Measurements from ENCODE around the gene UBE3B.
A peak's percentile ranks its signal among the peaks of the same experiment; 100 is the strongest.

The UBE3B gene

DNA sequence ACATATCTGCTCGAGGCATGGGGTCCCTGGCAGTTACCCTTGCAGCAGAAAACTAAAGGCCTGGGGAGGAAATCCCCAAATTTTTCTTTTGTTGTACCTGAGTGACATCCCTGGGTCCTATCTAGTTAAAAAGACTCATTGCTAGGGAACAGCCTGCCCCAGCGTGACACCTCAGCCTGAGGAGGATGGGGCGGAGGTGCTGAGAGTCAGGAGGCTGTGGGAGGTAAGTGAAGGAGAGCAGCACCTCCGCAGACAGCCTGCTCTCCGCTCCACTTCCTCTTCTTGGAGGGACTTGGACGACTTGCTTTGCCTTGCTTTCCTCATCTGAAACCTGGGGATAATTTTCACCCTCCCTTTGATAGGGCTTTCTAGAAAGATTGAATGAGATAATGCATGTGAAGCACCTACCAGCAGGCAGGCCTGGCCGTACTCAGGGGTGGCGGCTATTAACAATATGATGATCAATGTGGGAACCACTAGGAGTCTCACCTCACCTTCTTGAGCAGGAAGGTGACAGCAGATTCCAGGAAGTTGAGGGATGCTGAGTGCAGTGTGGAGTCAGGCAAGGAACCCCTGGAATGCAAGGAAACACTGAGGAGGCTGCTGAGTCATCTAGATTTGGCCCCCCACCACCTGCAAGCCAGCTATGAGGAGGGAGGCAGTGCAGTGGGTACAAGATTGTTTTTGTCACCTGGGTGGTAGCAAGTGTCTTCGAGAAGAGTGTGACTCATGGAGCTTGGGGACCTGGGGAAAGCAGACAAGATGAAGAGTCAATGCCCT, 23.2 kb downstream of the UBE3B start:
- Histone ChIP-seq H3K9me3 (ENCODE audit: insufficient read depth, low read depth, low read length) (no peaks in the 10 kb centered on the region), H3K4me1 (ENCODE audit: insufficient read depth, low read length) (no peaks in the 10 kb centered on the region), H3K36me3 (ENCODE audit: insufficient read depth, low read length) (peaks cover 80% of the 10 kb centered on the region), H3K27me3 (ENCODE audit: insufficient read depth, low read length) (no peaks in the 10 kb centered on the region), H3K27ac (ENCODE audit: low read depth, low read length) (no peak overlapping the region), H3K4me3 (ENCODE audit: low read length) (no peak overlapping the region), H3K9ac (ENCODE audit: low read depth, low read length) (no peak overlapping the region)
- 84% methylated on average over 9 of the region's 9 CpGs for WGBS

DNA sequence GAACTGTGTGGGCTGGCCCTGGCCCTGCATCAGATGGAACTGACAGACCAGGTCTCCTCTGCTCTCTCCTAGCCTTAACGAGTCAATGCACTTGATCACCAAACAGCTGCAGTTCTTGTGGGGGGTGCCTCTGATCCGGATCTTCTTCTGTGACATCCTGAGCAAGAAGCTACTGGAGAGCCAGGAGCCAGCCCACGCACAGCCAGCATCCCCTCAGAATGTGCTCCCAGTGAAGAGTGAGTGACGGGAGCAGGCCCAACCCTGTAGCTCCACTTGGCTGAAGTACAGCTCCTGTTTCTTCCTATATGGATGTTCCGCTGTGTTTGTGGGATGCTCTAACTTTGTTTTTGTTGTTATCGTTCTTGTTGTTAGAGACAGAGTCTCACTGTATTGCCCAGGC, 23.9 kb downstream of the UBE3B start:
- Histone ChIP-seq H3K27me3 (ENCODE audit: insufficient read depth, low read length) (no peaks in the 10 kb centered on the region), H3K9ac (ENCODE audit: low read depth, low read length) (no peak overlapping the region), H3K36me3 (ENCODE audit: insufficient read depth, low read length) (peaks cover 80% of the 10 kb centered on the region), H3K9me3 (ENCODE audit: insufficient read depth, low read depth, low read length) (no peaks in the 10 kb centered on the region), H3K4me1 (ENCODE audit: insufficient read depth, low read length) (no peaks in the 10 kb centered on the region), H3K4me3 (ENCODE audit: low read length) (no peak overlapping the region), H3K27ac (ENCODE audit: low read depth, low read length) (no peak overlapping the region)
- WGBS = 95% methylated on average over 6 of the region's 6 CpGs

DNA sequence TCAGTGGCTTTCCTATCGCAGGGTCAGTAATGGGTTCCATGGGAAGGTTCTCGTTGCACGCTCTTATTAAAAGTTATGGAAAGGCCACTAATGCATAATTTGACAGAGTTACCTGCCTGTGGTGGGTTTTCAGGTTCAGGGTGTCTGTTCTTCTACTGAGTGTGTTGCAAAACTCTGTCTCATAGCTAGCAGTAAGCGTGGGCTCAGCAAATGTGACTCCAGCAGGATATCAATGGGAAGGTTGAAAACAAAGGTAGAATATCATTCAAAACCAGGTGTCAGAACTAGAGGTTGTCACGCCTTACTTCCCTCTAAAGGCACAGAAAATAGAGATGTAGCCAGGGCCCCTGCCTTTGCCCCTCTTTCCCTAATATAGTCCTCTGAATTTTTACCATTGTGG, 24.9 kb downstream of the UBE3B start:
- peaks cover 87% of the 10 kb centered on the region for H3K36me3 ChIP-seq (ENCODE audit: insufficient read depth, low read length)
- 97% methylated on average over 5 of the region's 5 CpGs for WGBS
- H3K4me3 ChIP-seq (ENCODE audit: low read length) = no peak overlapping the region

GRCh38 chr12:109503611-109504010, 26.2 kb downstream of the UBE3B start:
- 93% methylated on average over 3 of the region's 3 CpGs for WGBS
- Histone ChIP-seq H3K27me3 (ENCODE audit: insufficient read depth, low read length) (no peaks in the 10 kb centered on the region), H3K27ac (ENCODE audit: low read depth, low read length) (no peak overlapping the region), H3K4me1 (ENCODE audit: insufficient read depth, low read length) (no peaks in the 10 kb centered on the region), H3K4me3 (ENCODE audit: low read length) (no peak overlapping the region), H3K36me3 (ENCODE audit: insufficient read depth, low read length) (peaks cover 88% of the 10 kb centered on the region), H3K9me3 (ENCODE audit: insufficient read depth, low read depth, low read length) (no peaks in the 10 kb centered on the region), H3K9ac (ENCODE audit: low read depth, low read length) (no peak overlapping the region)

More for the DNA sequence above, 24.9 kb downstream of the UBE3B start:
- Histone ChIP-seq H3K9ac (ENCODE audit: low read depth, low read length) (no peak overlapping the region), H3K27me3 (ENCODE audit: insufficient read depth, low read length) (no peaks in the 10 kb centered on the region), H3K4me1 (ENCODE audit: insufficient read depth, low read length) (no peaks in the 10 kb centered on the region), H3K9me3 (ENCODE audit: insufficient read depth, low read depth, low read length) (no peaks in the 10 kb centered on the region), H3K27ac (ENCODE audit: low read depth, low read length) (no peak overlapping the region)

- Histone ChIP-seq H3K36me3 (ENCODE audit: insufficient read depth, low read length) (peaks cover 88% of the 10 kb centered on the region), H3K27me3 (ENCODE audit: insufficient read depth, low read length) (no peaks in the 10 kb centered on the region)
Observed at GRCh38 chr12:109504068-109504467, 26.6 kb downstream of the UBE3B start.

GRCh38 chr12:109510196-109510595, 32.8 kb downstream of the UBE3B start:
- Histone ChIP-seq H3K27me3 (ENCODE audit: insufficient read depth, low read length) (no peaks in the 10 kb centered on the region), H3K4me1 (ENCODE audit: insufficient read depth, low read length) (no peaks in the 10 kb centered on the region), H3K4me3 (ENCODE audit: low read length) (no peak overlapping the region), H3K9me3 (ENCODE audit: insufficient read depth, low read depth, low read length) (no peaks in the 10 kb centered on the region), H3K27ac (ENCODE audit: low read depth, low read length) (no peak overlapping the region), H3K36me3 (ENCODE audit: insufficient read depth, low read length) (peaks cover 66% of the 10 kb centered on the region), H3K9ac (ENCODE audit: low read depth, low read length) (no peak overlapping the region)
- 94% methylated on average over 15 of the region's 15 CpGs for WGBS

More at GRCh38 chr12:109504068-109504467, 26.6 kb downstream of the UBE3B start:
- WGBS = 100% methylated on average over 1 of the region's 1 CpG
- Histone ChIP-seq H3K9me3 (ENCODE audit: insufficient read depth, low read depth, low read length) (no peaks in the 10 kb centered on the region), H3K4me3 (ENCODE audit: low read length) (no peak overlapping the region), H3K27ac (ENCODE audit: low read depth, low read length) (no peak overlapping the region), H3K9ac (ENCODE audit: low read depth, low read length) (no peak overlapping the region), H3K4me1 (ENCODE audit: insufficient read depth, low read length) (no peaks in the 10 kb centered on the region)

GRCh38 chr12:109512608-109513007, 35.2 kb downstream of the UBE3B start:
- no peaks in the 10 kb centered on the region for H3K4me1 ChIP-seq (ENCODE audit: insufficient read depth, low read length)
- no peak overlapping the region for H3K9ac ChIP-seq (ENCODE audit: low read depth, low read length)
- peaks cover 59% of the 10 kb centered on the region for H3K36me3 ChIP-seq (ENCODE audit: insufficient read depth, low read length)
- H3K9me3 ChIP-seq (ENCODE audit: insufficient read depth, low read depth, low read length) = no peaks in the 10 kb centered on the region
- no peak overlapping the region for H3K27ac ChIP-seq (ENCODE audit: low read depth, low read length)
- H3K27me3 ChIP-seq (ENCODE audit: insufficient read depth, low read length) = no peaks in the 10 kb centered on the region
- 96% methylated on average over 1 of the region's 1 CpG for WGBS
- no peak overlapping the region for H3K4me3 ChIP-seq (ENCODE audit: low read length)

DNA sequence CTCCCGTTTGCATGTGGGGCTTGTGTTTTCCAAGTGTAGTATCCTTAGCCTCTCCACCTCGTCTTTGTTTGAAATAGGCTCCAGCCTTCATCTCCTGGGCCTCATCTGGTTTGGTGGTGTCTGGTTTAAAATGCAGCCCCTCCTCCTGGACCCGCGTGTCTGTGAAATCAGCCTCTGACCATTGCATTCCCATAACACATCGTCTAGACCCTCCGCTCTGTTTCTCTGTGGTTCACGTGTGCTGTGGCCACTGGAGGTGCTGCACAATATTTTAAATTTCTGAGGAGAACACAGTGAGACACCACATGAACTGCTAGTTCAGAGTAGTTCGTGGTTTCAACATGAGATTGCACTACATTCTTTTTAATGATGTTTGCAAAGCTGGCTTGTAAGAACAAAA, 35.6 kb downstream of the UBE3B start:
- 90% methylated on average over 8 of the region's 8 CpGs for WGBS
- Histone ChIP-seq H3K9ac (ENCODE audit: low read depth, low read length) (no peak overlapping the region), H3K9me3 (ENCODE audit: insufficient read depth, low read depth, low read length) (no peaks in the 10 kb centered on the region), H3K4me3 (ENCODE audit: low read length) (no peak overlapping the region), H3K27ac (ENCODE audit: low read depth, low read length) (no peak overlapping the region), H3K27me3 (ENCODE audit: insufficient read depth, low read length) (no peaks in the 10 kb centered on the region), H3K36me3 (ENCODE audit: insufficient read depth, low read length) (peaks cover 59% of the 10 kb centered on the region), H3K4me1 (ENCODE audit: insufficient read depth, low read length) (no peaks in the 10 kb centered on the region)

GRCh38 chr12:109513977-109514376, 36.5 kb downstream of the UBE3B start:
- H3K9ac ChIP-seq (ENCODE audit: low read depth, low read length) = no peak overlapping the region
- no peaks in the 10 kb centered on the region for H3K9me3 ChIP-seq (ENCODE audit: insufficient read depth, low read depth, low read length)
- no peak overlapping the region for H3K4me3 ChIP-seq (ENCODE audit: low read length)
- H3K4me1 ChIP-seq (ENCODE audit: insufficient read depth, low read length) = peaks cover 2% of the 10 kb centered on the region; the same call in 1 of the 2 replicates
- peaks cover 53% of the 10 kb centered on the region for H3K36me3 ChIP-seq (ENCODE audit: insufficient read depth, low read length)
- H3K27ac ChIP-seq (ENCODE audit: low read depth, low read length) = no peak overlapping the region
- no peaks in the 10 kb centered on the region for H3K27me3 ChIP-seq (ENCODE audit: insufficient read depth, low read length)
- 93% methylated on average over 4 of the region's 4 CpGs for WGBS

DNA sequence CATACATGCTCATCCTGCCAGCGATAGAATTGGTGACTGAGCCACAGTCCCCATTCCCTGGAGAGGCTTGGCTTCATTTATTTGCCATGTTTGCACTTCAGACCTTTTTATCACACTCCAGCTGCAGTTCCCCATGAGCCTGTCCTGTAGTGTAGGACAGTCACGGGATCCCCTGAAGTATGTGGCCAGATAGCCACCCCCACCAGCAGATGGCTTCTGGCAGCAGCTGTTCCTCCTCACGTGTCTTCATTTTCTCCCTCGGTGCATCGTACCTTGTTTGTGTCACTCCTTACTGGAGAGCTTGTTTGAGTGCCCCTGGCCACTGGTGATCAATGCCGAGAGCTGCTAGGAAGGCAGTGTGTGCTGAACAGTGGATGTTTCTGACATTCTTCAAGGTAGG, 40.2 kb downstream of the UBE3B start:
- Histone ChIP-seq H3K27ac (ENCODE audit: low read depth, low read length) (no peak overlapping the region), H3K27me3 (ENCODE audit: insufficient read depth, low read length) (no peaks in the 10 kb centered on the region), H3K9me3 (ENCODE audit: insufficient read depth, low read depth, low read length) (no peaks in the 10 kb centered on the region), H3K36me3 (ENCODE audit: insufficient read depth, low read length) (peaks cover 48% of the 10 kb centered on the region), H3K4me3 (ENCODE audit: low read length) (no peak overlapping the region), H3K9ac (ENCODE audit: low read depth, low read length) (no peak overlapping the region), H3K4me1 (ENCODE audit: insufficient read depth, low read length) (peaks cover 8% of the 10 kb centered on the region; the same call in 1 of the 2 replicates)
- 91% methylated on average over 6 of the region's 6 CpGs for WGBS

DNA sequence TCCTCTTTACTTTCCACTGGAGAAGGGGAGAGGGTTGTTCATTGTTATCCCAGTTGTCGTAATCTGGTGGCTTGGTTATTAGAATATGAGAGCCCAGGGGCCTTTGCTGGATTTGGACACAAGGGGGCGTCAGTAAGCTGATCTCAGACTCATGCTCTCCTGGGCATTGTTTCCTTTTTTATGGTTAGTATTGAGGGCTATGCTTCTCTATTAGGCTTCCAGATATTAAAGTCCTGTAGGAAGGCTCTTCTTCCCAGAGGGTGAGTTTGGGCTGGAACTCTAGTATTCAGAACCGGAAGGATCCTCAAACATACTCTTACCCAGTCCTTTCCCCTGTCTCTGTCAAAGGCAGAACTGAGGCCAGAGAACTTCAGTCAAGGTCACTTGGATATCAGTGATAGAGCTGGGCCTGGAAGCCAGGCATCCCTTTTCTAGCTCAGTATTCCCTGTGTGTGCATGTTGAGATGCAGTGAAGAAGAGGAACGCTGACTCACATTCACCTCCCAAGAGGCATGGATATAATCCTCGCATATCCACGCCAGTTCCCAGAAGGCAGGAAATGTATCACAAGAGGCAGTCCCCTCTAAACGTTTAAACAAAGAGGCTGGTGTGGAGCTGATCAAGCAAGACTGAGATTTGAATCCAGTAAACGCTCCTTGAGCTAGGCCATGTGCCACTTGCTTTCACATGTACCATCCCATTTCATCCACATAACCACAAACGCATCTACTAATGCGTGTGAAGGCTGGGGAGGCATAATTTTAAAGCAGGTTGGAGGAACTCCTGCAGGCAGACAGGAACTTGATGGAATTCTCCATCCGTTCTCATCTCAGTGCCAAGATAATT, 41.6 kb downstream of the UBE3B start:
- H3K9ac ChIP-seq (ENCODE audit: low read depth, low read length) = no peak overlapping the region
- no peak overlapping the region for H3K4me3 ChIP-seq (ENCODE audit: low read length)
- no peaks in the 10 kb centered on the region for H3K9me3 ChIP-seq (ENCODE audit: insufficient read depth, low read depth, low read length)
- 71% methylated on average over 11 of the region's 11 CpGs for WGBS
- peaks cover 51% of the 10 kb centered on the region for H3K36me3 ChIP-seq (ENCODE audit: insufficient read depth, low read length)
- no peaks in the 10 kb centered on the region for H3K27me3 ChIP-seq (ENCODE audit: insufficient read depth, low read length)
- peak overlapping the region; percentile 11; the same call in 1 of the 2 replicates for H3K27ac ChIP-seq (ENCODE audit: low read depth, low read length)
- peaks cover 8% of the 10 kb centered on the region for H3K4me1 ChIP-seq (ENCODE audit: insufficient read depth, low read length)

Data from HUES64 (cell line).